BJ (cell line): Measurements from ENCODE around the gene RNPEPL1. TPM values are rescaled to one million over a fixed set of nuclear protein-coding genes. Genes with fewer than 3 reads are reported as not detected.

Experiments
- CTCF ChIA-PET: fragments of 350-600 bp; formaldehyde crosslinking; extraction: SDS; loops from one replicate; lab custom pipeline; 2021; ENCODE audit warnings: antibody characterized with exemption, inconsistent platforms; lab: Yijun Ruan, JAX
- POLR2A ChIA-PET: fragments of 300-600 bp; sonication (Branson Sonifier 250); formaldehyde crosslinking; extraction: SDS; loops from one replicate; lab custom pipeline; 2021; ENCODE audit warnings: antibody characterized with exemption; lab: Charles Lee
- DNase-seq: peaks from one replicate; pipeline ENCODE4 v3.0.0-alpha.2; 2011; ENCODE audit warnings: low read depth
- H3K27me3 ChIP-seq: 2 replicates; pipeline ENCODE4 v1.6.0; 2011; ENCODE audit warnings: low read length; ENCODE audit not compliant: control insufficient read depth, insufficient read depth
- H3K36me3 ChIP-seq: 2 replicates; pipeline ENCODE4 v1.5.1; 2011; ENCODE audit warnings: low read length; ENCODE audit not compliant: control insufficient read depth, insufficient read depth
- H3K4me3 ChIP-seq: 2 replicates; pipeline ENCODE4 v1.5.1; 2011; ENCODE audit warnings: low read depth, mild to moderate bottlenecking, control low read depth, low read length
- polyA plus RNA-seq: library from polyadenylated mRNA; depleted of rRNA; stranded (reverse); fragments of >200 nt; gene quantifications from 2 replicates; pipeline ENCODE4 v1.2.3, GENCODE V29; 2011
- TF ChIP-seq, protein P1 (sequence below): IDR thresholded peaks from 2 replicates; pipeline ENCODE4 v1.5.1; 2011; ENCODE audit warnings: low read depth, mild to moderate bottlenecking, control low read depth, inconsistent platforms, low read length, moderate library complexity; ENCODE audit not compliant: insufficient read depth

RNPEPL1 gene
- polyA plus RNA-seq, 1 experiment: 12.7 TPM

DNA sequence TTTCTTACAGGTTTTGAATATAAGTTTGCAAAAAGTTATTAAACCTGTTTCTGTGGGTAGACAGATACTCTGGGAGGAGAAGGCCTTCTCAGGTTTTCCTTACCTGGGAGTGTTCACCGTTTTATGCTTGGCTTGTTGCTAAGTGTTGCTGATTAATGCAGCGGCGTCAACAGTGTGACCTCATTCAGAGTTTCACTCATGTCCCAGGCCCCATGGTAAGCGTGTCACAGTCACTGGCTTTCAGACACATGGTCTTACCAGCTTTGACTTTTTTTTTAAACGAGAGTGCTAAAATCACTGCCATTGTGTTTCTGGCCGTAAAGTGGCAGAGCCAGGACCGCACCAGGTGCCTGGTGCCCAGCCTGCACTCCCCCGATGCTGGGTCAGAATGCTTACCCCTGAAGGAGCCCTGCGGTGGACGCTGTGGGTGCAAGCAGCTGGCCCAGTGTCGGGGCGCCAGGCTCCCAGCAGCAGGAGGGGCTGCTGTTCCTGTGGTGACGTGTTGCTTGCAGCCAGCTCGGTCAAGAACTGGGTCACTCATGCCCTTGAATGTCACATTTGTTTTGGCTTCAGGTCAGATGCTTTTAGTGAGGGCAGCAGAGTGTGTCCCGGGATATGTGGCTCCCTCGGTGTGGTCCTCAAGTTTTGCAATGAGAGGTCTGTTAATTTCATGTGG, 21.7 kb downstream of the RNPEPL1 start:
- no peaks in the 10 kb centered on the region for H3K27me3 ChIP-seq
- ChIA-PET CTCF (no interaction called here), POLR2A (no interaction called here)
- TF ChIP-seq, protein P1, sequence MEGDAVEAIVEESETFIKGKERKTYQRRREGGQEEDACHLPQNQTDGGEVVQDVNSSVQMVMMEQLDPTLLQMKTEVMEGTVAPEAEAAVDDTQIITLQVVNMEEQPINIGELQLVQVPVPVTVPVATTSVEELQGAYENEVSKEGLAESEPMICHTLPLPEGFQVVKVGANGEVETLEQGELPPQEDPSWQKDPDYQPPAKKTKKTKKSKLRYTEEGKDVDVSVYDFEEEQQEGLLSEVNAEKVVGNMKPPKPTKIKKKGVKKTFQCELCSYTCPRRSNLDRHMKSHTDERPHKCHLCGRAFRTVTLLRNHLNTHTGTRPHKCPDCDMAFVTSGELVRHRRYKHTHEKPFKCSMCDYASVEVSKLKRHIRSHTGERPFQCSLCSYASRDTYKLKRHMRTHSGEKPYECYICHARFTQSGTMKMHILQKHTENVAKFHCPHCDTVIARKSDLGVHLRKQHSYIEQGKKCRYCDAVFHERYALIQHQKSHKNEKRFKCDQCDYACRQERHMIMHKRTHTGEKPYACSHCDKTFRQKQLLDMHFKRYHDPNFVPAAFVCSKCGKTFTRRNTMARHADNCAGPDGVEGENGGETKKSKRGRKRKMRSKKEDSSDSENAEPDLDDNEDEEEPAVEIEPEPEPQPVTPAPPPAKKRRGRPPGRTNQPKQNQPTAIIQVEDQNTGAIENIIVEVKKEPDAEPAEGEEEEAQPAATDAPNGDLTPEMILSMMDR: no peak
- H3K36me3 ChIP-seq: peaks cover 13% of the 10 kb centered on the region
- H3K4me3 ChIP-seq: no peak overlapping the region
- no peak for DNase-seq

DNA sequence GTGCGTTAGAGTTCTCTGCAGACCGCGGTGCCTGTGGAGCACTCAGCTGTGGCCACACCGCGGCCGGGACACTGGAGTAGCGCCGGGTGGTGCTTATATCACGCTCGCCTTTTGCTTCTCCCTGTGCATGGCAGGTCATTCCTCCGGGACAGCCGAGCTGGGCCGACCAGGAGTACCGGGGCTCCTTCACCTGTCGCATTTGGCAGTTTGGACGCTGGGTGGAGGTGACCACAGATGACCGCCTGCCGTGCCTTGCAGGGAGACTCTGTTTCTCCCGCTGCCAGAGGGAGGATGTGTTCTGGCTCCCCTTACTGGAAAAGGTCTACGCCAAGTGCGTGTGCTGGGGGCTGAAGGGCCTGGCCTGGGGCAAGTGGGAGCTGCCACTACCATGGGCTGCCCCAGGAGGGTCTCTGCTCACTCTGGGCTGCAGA, 22.4 kb downstream of the RNPEPL1 start:
- DNase-seq: no peak
- CTCF ChIA-PET: interaction anchor here (1.4 kb wide), 1 partner anchor 26 kb away, joined by 4 read pairs; no protein-coding TSS in a partner anchor
- no peaks in the 10 kb centered on the region for H3K27me3 ChIP-seq
- peaks cover 16% of the 10 kb centered on the region for H3K36me3 ChIP-seq
- no peak overlapping the region for H3K4me3 ChIP-seq
- POLR2A ChIA-PET: no interaction called here
- TF ChIP-seq, protein P1: no peak

DNA sequence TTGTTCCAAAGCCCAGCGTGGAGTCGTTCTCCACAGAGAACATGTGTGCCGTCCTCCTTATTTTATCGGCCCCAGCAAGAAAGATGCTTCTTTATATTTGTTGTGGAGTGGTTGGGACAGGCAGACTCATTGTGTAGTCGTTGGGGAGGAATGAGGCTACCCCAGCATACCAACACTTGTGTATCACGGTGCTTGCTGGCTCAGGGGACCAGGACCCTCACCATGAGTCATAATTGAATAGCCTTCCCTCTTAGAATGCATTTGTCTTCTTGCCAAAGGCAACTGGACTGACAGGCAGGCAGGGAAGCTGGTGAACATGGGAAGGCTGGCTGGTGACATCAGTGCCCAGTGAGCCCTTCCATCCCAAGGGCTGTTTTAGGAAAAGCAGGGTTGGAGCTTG, 22.9 kb downstream of the RNPEPL1 start:
- Histone ChIP-seq H3K36me3 (peaks cover 17% of the 10 kb centered on the region), H3K4me3 (no peak overlapping the region), H3K27me3 (no peaks in the 10 kb centered on the region)
- POLR2A ChIA-PET: no interaction called here
- TF ChIP-seq, protein P1: no peak
- CTCF ChIA-PET: interaction anchor here (1.4 kb wide), 1 partner anchor 27 kb away, joined by 4 read pairs; no protein-coding TSS in a partner anchor
- DNase-seq: no peak

DNA sequence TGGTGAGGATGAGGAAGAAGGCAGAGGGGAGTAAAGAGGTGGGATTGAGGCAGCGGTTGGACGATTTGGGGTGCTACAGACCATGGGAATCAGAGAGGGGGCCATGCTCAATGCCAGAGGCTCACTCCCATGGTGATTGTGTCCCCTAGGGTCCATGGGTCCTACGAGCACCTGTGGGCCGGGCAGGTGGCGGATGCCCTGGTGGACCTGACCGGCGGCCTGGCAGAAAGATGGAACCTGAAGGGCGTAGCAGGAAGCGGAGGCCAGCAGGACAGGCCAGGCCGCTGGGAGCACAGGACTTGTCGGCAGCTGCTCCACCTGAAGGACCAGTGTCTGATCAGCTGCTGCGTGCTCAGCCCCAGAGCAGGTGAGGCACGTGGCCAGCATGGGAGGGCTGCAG, 23.5 kb downstream of the RNPEPL1 start:
- Histone ChIP-seq H3K36me3 (peaks cover 17% of the 10 kb centered on the region), H3K27me3 (no peaks in the 10 kb centered on the region), H3K4me3 (no peak overlapping the region)
- TF ChIP-seq, protein P1: no peak
- DNase-seq: no peak
- POLR2A ChIA-PET: no interaction called here
- CTCF ChIA-PET: interaction anchor here (1.4 kb wide), 1 partner anchor 27 kb away, joined by 4 read pairs; no protein-coding TSS in a partner anchor

DNA sequence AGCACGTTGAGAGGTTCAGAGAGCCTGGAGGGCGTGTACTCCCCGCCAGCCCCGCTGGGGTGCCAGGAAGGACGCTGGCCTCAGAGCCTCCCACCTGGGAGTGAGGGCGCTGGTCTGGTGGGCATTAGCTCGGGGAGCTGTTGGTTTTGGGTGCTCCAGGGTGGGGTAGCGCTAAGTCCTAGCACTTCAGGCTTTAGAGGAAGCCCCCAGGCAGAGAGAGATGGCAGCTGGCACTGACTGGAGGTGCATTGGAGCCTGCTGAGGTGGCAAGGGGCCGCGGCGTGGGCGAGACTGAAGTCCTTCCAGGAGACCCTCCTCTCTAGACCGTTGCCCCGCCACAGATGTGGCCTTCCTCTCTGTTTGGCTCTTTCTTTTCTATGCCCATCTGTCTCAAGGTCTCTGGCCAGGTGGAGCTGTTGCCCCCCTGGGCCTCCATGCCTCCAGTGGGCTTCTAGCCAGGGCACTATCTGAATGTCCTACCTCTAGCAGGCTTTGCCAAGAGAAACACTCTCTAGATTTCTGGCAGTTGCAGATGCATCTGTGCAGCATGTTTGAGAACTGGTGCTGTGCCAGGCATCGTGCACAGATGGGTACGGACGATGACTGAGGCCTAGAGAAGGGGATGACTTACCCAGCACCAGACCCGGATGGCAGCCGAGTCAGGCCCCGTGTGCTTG, 24.9 kb downstream of the RNPEPL1 start:
- no peak for DNase-seq
- Histone ChIP-seq H3K36me3 (peaks cover 22% of the 10 kb centered on the region), H3K27me3 (no peaks in the 10 kb centered on the region), H3K4me3 (no peak overlapping the region)
- TF ChIP-seq, protein P1: no peak
- ChIA-PET CTCF (interaction anchor here (0.9 to 1.7 kb wide), 3 partner anchors 9 to 26 kb away, joined by 3 to 5 read pairs (median 4); no protein-coding TSS in a partner anchor), POLR2A (no interaction called here)
